HepG2 (cell line): ENCODE data around the gene THAP3. TPM values are rescaled to one million over a fixed set of nuclear protein-coding genes. Genes with fewer than 3 reads are reported as not detected.

Experiments
- ARHGAP35 ChIP-seq: sonication (generic); formaldehyde crosslinking; IDR thresholded peaks from 2 replicates; pipeline ENCODE4 v1.9.0; 2022; ENCODE audit warnings: mild to moderate bottlenecking, inconsistent platforms, moderate library complexity, missing genetic modification reagents, borderline replicate concordance
- CEBPZ ChIP-seq: IDR thresholded peaks from 2 replicates; pipeline ENCODE4 v1.6.1; 2012; ENCODE audit warnings: low read length, improper control_type of control experiment
- CTCF ChIP-seq: sonication (generic); formaldehyde crosslinking; IDR thresholded peaks from 2 replicates; pipeline ENCODE4 v1.5.0; 2020; ENCODE audit warnings: mild to moderate bottlenecking, missing genetic modification reagents, moderate library complexity
- HNF4G ChIP-seq, 2 experiments: sonication (generic) in 1 of 2; formaldehyde crosslinking in 1 of 2; IDR thresholded peaks; 2 replicates each; pipeline versions ENCODE4 v1.4.0 to v1.6.1; 2011 to 2020; ENCODE audit warnings: borderline replicate concordance in 2 of 2, low read depth in 2 of 2, mild to moderate bottlenecking in 2 of 2, low read length in 1 of 2, missing genetic modification reagents in 1 of 2, moderate library complexity in 1 of 2
- HNRNPUL1 ChIP-seq: fragments of 200-400 bp; formaldehyde crosslinking; IDR thresholded peaks from 2 replicates; pipeline ENCODE4 v1.6.1; 2017; ENCODE audit warnings: low read depth, mild to moderate bottlenecking, low read length, moderate library complexity
- KLF11 ChIP-seq: IDR thresholded peaks from 2 replicates; pipeline ENCODE4 v1.6.1; 2016; ENCODE audit warnings: missing compliant biosample characterization
- KLF15 ChIP-seq: sonication (generic); formaldehyde crosslinking; IDR thresholded peaks from 2 replicates; pipeline ENCODE4 v1.8.1; 2023; ENCODE audit warnings: borderline replicate concordance, mild to moderate bottlenecking, inconsistent platforms, missing genetic modification reagents, mixed read lengths
- KMT2B ChIP-seq: IDR thresholded peaks from 2 replicates; pipeline ENCODE4 v1.6.1; 2016; ENCODE audit warnings: missing genetic modification reagents, missing compliant biosample characterization
- MYPOP ChIP-seq: sonication (generic); formaldehyde crosslinking; IDR thresholded peaks from 2 replicates; pipeline ENCODE4 v1.8.1; 2023; ENCODE audit warnings: mild to moderate bottlenecking, moderate library complexity, missing genetic modification reagents
- PRPF4 ChIP-seq: fragments of 200-400 bp; formaldehyde crosslinking; IDR thresholded peaks from 2 replicates; pipeline ENCODE4 v1.6.1; 2016; ENCODE audit warnings: low read length, low read depth; ENCODE audit not compliant: poor library complexity, severe bottlenecking
- RARA ChIP-seq: IDR thresholded peaks from 2 replicates; pipeline ENCODE4 v1.6.1; 2016; ENCODE audit warnings: missing genetic modification reagents, missing compliant biosample characterization
- RXRA ChIP-seq: sonication (generic); formaldehyde crosslinking; IDR thresholded peaks from 2 replicates; pipeline ENCODE4 v1.5.1; 2020; ENCODE audit warnings: missing genetic modification reagents
- SIN3B ChIP-seq: fragments of 150-350 bp; IDR thresholded peaks from 2 replicates; pipeline ENCODE4 v1.6.1; 2014; ENCODE audit warnings: low read length
- SMARCC2 ChIP-seq: fragments of 450-650 bp; IDR thresholded peaks from 2 replicates; pipeline ENCODE4 v1.6.1; 2017; ENCODE audit warnings: antibody characterized with exemption, mild to moderate bottlenecking
- SUZ12 ChIP-seq: fragments of 150-350 bp; IDR thresholded peaks from 2 replicates; pipeline ENCODE4 v1.6.1; 2014; ENCODE audit warnings: low read depth, low read length
- SYNCRIP ChIP-seq: fragments of 200-400 bp; formaldehyde crosslinking; IDR thresholded peaks from 2 replicates; pipeline ENCODE4 v1.6.1; 2018; ENCODE audit warnings: mild to moderate bottlenecking, low read depth, low read length; ENCODE audit not compliant: insufficient read depth
- TOE1 ChIP-seq: sonication (generic); formaldehyde crosslinking; IDR thresholded peaks from 2 replicates; pipeline ENCODE4 v1.4.0; 2020; ENCODE audit warnings: mild to moderate bottlenecking, missing genetic modification reagents
- ZFP1 ChIP-seq: IDR thresholded peaks from 2 replicates; pipeline ENCODE4 v1.6.1; 2016
- ZNF143 ChIP-seq: sonication (generic); formaldehyde crosslinking; IDR thresholded peaks from 2 replicates; pipeline ENCODE4 v1.4.0; 2020; ENCODE audit warnings: missing genetic modification reagents
- ZNF367 ChIP-seq: sonication (generic); formaldehyde crosslinking; IDR thresholded peaks from 2 replicates; pipeline ENCODE4 v1.4.0; 2020; ENCODE audit warnings: missing genetic modification reagents, borderline replicate concordance
- ZNF451 ChIP-seq: sonication (generic); formaldehyde crosslinking; IDR thresholded peaks from 2 replicates; pipeline ENCODE4 v1.5.0; 2020; ENCODE audit warnings: mild to moderate bottlenecking, missing genetic modification reagents
- ZNF619 ChIP-seq: sonication (generic); formaldehyde crosslinking; IDR thresholded peaks from 2 replicates; pipeline ENCODE4 v1.4.0; 2020; ENCODE audit warnings: mild to moderate bottlenecking, missing genetic modification reagents
- ZNF674 ChIP-seq: sonication (generic); formaldehyde crosslinking; IDR thresholded peaks from 2 replicates; pipeline ENCODE4 v1.5.0; 2020; ENCODE audit warnings: low read depth, mild to moderate bottlenecking, missing genetic modification reagents
- ZNF761 ChIP-seq: sonication (generic); formaldehyde crosslinking; conservative IDR thresholded peaks from 2 replicates; pipeline ENCODE4 v1.4.0; 2020; ENCODE audit warnings: mild to moderate bottlenecking, missing genetic modification reagents
- ZNF790 ChIP-seq: sonication (generic); formaldehyde crosslinking; IDR thresholded peaks from 2 replicates; pipeline ENCODE4 v1.8.0; 2022; ENCODE audit warnings: missing genetic modification reagents, mild to moderate bottlenecking, borderline replicate concordance
- polyA plus RNA-seq, 8 experiments: library from polyadenylated mRNA; depleted of rRNA in 3 of 8; stranded (reverse) in 7 of 8; unstranded in 1 of 8; fragments of >200 nt; fragmentation: Illumina TruSeq in 4 of 8; extraction: Trizol in 4 of 8; gene quantifications; 2 replicates each; pipeline versions ENCODE4 v1.2.1 to v1.2.3, GENCODE V29; 2011 to 2016; ENCODE audit warnings: low read depth in 4 of 8, missing spikeins in 1 of 8, mixed read lengths in 1 of 8; ENCODE audit not compliant: insufficient read depth in 1 of 8
- total RNA-seq, 5 experiments: library from RNA; depleted of rRNA; stranded (reverse); fragments of >200 nt; fragmentation: Illumina TruSeq; extraction: Trizol; gene quantifications; 2 replicates each; pipeline ENCODE4 v1.2.3, GENCODE V29; 2016; ENCODE audit warnings: low read depth in 1 of 5

Gene THAP3
- total and polyA plus RNA-seq, 2 of the 13 experiments (the other 11 are each of a cell fraction or from before 2014, with no cell fraction given): 10.3 to 14.9 TPM

- TF ChIP-seq CEBPZ (no peak), KLF11 (no peak), ZNF367 (CRISPR knock-in tag) (no peak), HNF4G (IDR thresholded peaks at IDR 0.05; ENCODE audit: borderline replicate concordance, low read depth, low read length) (no peak), HNF4G (CRISPR knock-in tag; IDR thresholded peaks at IDR 0.05; ENCODE audit: borderline replicate concordance, low read depth) (no peak), ZNF674 (CRISPR knock-in tag) (no peak), RXRA (CRISPR knock-in tag) (no peak; the same call in 1 of the 2 replicates), ZNF451 (CRISPR knock-in tag) (no peak), HNRNPUL1 (no peak), SIN3B (no peak), KLF15 (CRISPR knock-in tag) (no peak), ZNF619 (no peak), ZFP1 (CRISPR knock-in tag) (no peak), SMARCC2 (no peak), ZNF790 (CRISPR knock-in tag) (peak; percentile 71; the same call in 1 of the 2 replicates), RARA (no peak; the same call in 1 of the 2 replicates), SUZ12 (no peak), ARHGAP35 (CRISPR knock-in tag) (no peak), SYNCRIP (no peak), CTCF (CRISPR knock-in tag) (no peak), MYPOP (no peak), ZNF761 (CRISPR knock-in tag) (peak; percentile 19; the same call in 1 of the 2 replicates), PRPF4 (no peak), ZNF143 (CRISPR knock-in tag) (no peak), TOE1 (CRISPR knock-in tag) (no peak), KMT2B (no peak)
These were observed 23.4 kb upstream of the THAP3 start (continued) for GRCh38 chr1:6601049-6601922.
